Prostate gland (tissue), 2 donors: ENCODE data around the gene SLC25A26. TPM values are rescaled to one million over a fixed set of nuclear protein-coding genes. Genes with fewer than 3 reads are reported as not detected.

Source experiments
- DNase-seq: peaks from one replicate; pipeline ENCODE4 v3.0.0-alpha.2; 2019; ENCODE audit warnings: low spot score
- H3K27ac ChIP-seq, 2 donors: fragments of 200-600 bp; sonication (generic); 2 replicates each; pipeline ENCODE4 v1.5.1; 2017 to 2019
- H3K27me3 ChIP-seq: fragments of 200-600 bp; sonication (generic); replicated peaks from 2 replicates; pipeline ENCODE4 v1.5.1; 2019; ENCODE audit not compliant: insufficient read depth
- H3K36me3 ChIP-seq, 2 donors: fragments of 200-600 bp; sonication (generic); 1 replicate in 1 of 2; 2 replicates in 1 of 2; pipeline versions ENCODE4 v1.5.1 to v1.8.1; 2017 to 2019
- H3K4me1 ChIP-seq: fragments of 200-600 bp; sonication (generic); replicated peaks from 2 replicates; pipeline ENCODE4 v1.5.1; 2019
- H3K4me3 ChIP-seq, 2 donors: fragments of 200-600 bp; sonication (generic); 2 replicates each; pipeline ENCODE4 v1.5.1; 2017 to 2019
- H3K9me3 ChIP-seq: fragments of 200-600 bp; sonication (generic); 2 replicates; pipeline ENCODE4 v1.5.1; 2017
- POLR2A ChIP-seq: fragments of 450-650 bp; IDR thresholded peaks from one replicate; pipeline ENCODE4 v1.6.1; 2016; ENCODE audit warnings: antibody characterized with exemption, mild to moderate bottlenecking
- POLR2AphosphoS5 ChIP-seq: sonication (generic); formaldehyde crosslinking; IDR thresholded peaks from one replicate; pipeline ENCODE4 v1.6.1; 2017; ENCODE audit warnings: antibody characterized with exemption
- WGBS: methylation state at CpG from one replicate; pipeline ENCODE4 v1.1.5; 2018; 5-methylcytosine and 5-hydroxymethylcytosine counted together
- intact Hi-C: fragments of 100-400 bp; cut with DNase I; formaldehyde crosslinking; loops from one replicate; pipeline ENCODE4 v1.14.2; 2022
- total RNA-seq, 2 donors: library from RNA; depleted of rRNA; stranded (reverse); fragments of >200 nt; gene quantifications; one replicate each; pipeline ENCODE4 v1.1.0, GENCODE V29; 2016
- TF ChIP-seq, protein P1 (sequence below), 4 experiments: fragments of 200-600 bp in 2 of 4; fragments of 450-650 bp in 2 of 4; sonication (generic) in 2 of 4; IDR thresholded peaks; 1 replicate in 3 of 4; 2 replicates in 1 of 4; pipeline ENCODE4 v1.5.1; 2016 to 2019; ENCODE audit warnings: antibody characterized with exemption in 4 of 4, mild to moderate bottlenecking in 2 of 4, moderate library complexity in 2 of 4

Gene SLC25A26
- total RNA-seq, 2 donors from 2014 or later, result 24.4 to 32.3 TPM

DNA sequence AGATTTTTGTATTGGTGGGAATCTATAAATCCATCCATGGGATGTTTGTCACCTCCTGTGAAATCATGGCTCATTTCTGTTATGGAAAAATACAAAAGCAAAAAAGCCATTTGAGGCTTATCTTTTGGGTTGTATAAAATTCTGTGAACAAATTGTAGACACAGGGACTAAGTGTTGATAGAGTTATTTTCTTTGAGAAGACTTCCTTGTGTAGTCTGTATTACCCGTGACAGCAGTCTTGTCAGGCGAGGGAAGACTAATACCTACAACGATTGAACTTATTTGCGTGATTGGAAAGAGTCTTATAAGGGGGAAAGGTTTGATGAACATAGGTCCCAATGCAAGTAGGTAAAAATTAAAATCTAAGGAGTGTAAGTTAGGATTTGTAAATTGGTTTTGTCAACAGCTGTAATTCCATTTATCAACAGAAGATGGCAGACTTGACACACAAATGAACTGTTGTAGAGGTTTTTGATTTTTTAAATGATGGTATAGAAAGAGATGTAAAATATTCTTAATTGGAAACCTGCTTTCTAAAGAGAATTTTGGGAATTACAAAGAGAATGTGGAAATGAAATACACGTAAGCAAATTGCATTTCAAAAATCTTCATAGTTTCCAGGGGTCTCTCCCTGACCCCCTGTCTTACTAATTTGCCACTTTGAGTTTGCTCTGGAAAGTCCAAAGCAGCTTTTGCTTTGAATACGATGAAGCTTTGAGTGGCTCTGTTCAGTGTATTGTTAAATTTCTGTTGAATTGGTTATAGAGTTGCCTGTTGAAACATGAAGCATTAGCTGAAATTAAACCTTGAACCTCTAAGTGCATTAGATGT, 33.2 kb downstream of the SLC25A26 start:
- no peaks in the 10 kb centered on the region for H3K9me3 ChIP-seq
- DNase-seq, result no peak
- no peaks in the 10 kb centered on the region for H3K27me3 ChIP-seq
- WGBS, result 68% methylated on average over 6 of the region's 6 CpGs
- no peak overlapping the region for H3K4me3 ChIP-seq
- no peaks in the 10 kb centered on the region for H3K4me1 ChIP-seq
- no peak overlapping the region for H3K27ac ChIP-seq
- intact Hi-C loops, result no loop called here
- TF ChIP-seq POLR2AphosphoS5, result no peak
- TF ChIP-seq, protein P1, sequence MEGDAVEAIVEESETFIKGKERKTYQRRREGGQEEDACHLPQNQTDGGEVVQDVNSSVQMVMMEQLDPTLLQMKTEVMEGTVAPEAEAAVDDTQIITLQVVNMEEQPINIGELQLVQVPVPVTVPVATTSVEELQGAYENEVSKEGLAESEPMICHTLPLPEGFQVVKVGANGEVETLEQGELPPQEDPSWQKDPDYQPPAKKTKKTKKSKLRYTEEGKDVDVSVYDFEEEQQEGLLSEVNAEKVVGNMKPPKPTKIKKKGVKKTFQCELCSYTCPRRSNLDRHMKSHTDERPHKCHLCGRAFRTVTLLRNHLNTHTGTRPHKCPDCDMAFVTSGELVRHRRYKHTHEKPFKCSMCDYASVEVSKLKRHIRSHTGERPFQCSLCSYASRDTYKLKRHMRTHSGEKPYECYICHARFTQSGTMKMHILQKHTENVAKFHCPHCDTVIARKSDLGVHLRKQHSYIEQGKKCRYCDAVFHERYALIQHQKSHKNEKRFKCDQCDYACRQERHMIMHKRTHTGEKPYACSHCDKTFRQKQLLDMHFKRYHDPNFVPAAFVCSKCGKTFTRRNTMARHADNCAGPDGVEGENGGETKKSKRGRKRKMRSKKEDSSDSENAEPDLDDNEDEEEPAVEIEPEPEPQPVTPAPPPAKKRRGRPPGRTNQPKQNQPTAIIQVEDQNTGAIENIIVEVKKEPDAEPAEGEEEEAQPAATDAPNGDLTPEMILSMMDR (IDR thresholded peaks at IDR 0.05), result peak; percentile 38 to 83 (median 67)
- TF ChIP-seq POLR2A, result no peak
- no peaks in the 10 kb centered on the region for H3K36me3 ChIP-seq

GRCh38 chr3:66255865-66256264, 35.1 kb downstream of the SLC25A26 start:
- WGBS, result 88% methylated on average over 3 of the region's 3 CpGs

DNA sequence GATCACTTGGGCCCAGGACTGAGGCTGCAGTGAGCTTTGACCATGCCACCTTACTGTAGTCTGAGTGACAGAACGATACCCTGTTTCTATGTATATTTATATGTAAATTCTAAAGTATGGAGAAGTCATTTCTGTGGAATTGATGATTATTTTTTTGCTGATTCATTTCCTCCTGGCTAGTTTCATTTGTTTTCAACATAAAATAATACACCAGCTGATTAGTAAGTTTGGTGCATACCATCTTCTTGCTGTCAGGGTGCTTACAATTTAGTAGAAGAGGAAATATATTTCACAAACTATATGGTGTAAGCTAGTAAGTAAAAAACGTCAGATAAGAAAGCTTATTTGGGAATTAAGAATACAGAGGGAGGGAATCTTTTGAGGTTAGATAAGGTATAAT, 36.0 kb downstream of the SLC25A26 start:
- no peaks in the 10 kb centered on the region for H3K9me3 ChIP-seq
- no peak for DNase-seq
- H3K27me3 ChIP-seq, result no peaks in the 10 kb centered on the region
- H3K27ac ChIP-seq, result no peak overlapping the region
- TF ChIP-seq, protein P1 (IDR thresholded peaks at IDR 0.05), result no peak
- TF ChIP-seq POLR2AphosphoS5 (no peak), POLR2A (no peak)
- no peaks in the 10 kb centered on the region for H3K4me1 ChIP-seq
- WGBS, result 92% methylated on average over 2 of the region's 2 CpGs
- intact Hi-C loops, result loop anchor here (5.0 kb wide), 1 partner anchor 565 kb away; no protein-coding TSS in a partner anchor
- no peaks in the 10 kb centered on the region for H3K36me3 ChIP-seq
- no peak overlapping the region for H3K4me3 ChIP-seq

More at GRCh38 chr3:66255865-66256264, 35.1 kb downstream of the SLC25A26 start:
- no peak for DNase-seq
- TF ChIP-seq, protein P1 (IDR thresholded peaks at IDR 0.05), result no peak
- TF ChIP-seq POLR2AphosphoS5 (no peak), POLR2A (no peak)
- H3K27me3 ChIP-seq, result no peaks in the 10 kb centered on the region
- H3K36me3 ChIP-seq, result no peaks in the 10 kb centered on the region
- no peak overlapping the region for H3K4me3 ChIP-seq
- H3K27ac ChIP-seq, result no peak overlapping the region
- H3K4me1 ChIP-seq, result no peaks in the 10 kb centered on the region
- H3K9me3 ChIP-seq, result no peaks in the 10 kb centered on the region
- intact Hi-C loops, result loop anchor here (5.0 kb wide), 1 partner anchor 566 kb away; no protein-coding TSS in a partner anchor

GRCh38 chr3:66259566-66260255, 38.9 kb downstream of the SLC25A26 start:
- intact Hi-C loops, result loop anchor here (5.0 kb wide), 1 partner anchor 563 kb away; no protein-coding TSS in a partner anchor
- no peaks in the 10 kb centered on the region for H3K36me3 ChIP-seq
- no peak overlapping the region for H3K4me3 ChIP-seq
- no peaks in the 10 kb centered on the region for H3K4me1 ChIP-seq
- H3K27me3 ChIP-seq, result no peaks in the 10 kb centered on the region
- DNase-seq, result no peak
- WGBS, result 91% methylated on average over 9 of the region's 9 CpGs
- TF ChIP-seq POLR2A, result no peak
- TF ChIP-seq, protein P1 (IDR thresholded peaks at IDR 0.05), result no peak
- TF ChIP-seq POLR2AphosphoS5, result no peak
- H3K9me3 ChIP-seq, result no peaks in the 10 kb centered on the region
- H3K27ac ChIP-seq, result no peak overlapping the region
